ENCODE measurements around the gene ARHGEF12. TPM values are rescaled to one million over a fixed set of nuclear protein-coding genes. Genes with fewer than 3 reads are reported as not detected.
A peak's percentile ranks its signal among the peaks of the same experiment; 100 is the strongest.

Gene ARHGEF12
- total RNA-seq, result 10 to 100 TPM; 12.9 to 21.5 TPM

DNA sequence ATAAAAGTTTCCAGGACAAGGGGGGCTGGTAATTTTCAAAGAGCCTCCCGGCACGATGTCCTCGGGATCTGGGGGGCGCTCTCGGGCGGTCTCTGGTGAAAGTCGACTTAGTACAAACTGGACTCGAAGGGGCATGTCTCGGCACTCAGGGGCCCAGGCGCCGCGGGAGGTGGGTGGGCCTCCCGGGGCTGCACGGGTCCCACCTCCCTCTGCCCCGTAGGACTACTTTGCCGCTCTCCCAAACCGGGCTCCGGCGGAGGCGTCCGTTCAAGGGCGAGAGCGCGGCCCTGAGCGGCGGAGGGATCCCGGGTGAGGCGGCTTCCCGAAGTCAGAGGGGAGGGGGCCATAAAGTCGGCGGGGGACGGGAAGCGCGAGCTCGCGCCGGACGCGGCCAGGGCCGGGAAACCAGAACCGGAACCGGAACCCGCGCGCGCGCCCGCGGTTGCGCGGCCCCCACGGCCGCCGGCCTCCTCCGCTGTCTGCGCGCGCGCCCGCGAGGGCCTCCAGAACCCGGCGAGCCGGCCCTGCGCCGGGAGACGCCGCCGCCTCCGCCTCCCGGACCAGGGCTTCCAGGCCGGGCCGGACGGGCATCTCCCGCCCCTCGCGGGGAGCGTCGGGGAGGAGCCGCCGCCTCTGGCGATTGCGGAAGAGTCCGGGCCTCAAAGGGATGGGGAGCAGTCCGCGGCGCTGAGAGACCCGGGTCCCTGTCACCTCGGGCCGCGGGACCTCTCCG lies at the start of gene ARHGEF12:
Gene ARHGEF12, plus strand, starts transcription at position 506 of the 733 bp plus-strand sequence. CDS start 831 bp downstream, outside the sequence.
- H3K4me1 Mint-ChIP-seq, result peaks cover 16% of the 10 kb centered on the region
- H3K36me3 Mint-ChIP-seq (ENCODE audit: low read depth), result peaks cover 13% of the 10 kb centered on the region
- H3K27me3 Mint-ChIP-seq, result peaks cover 27% of the 10 kb centered on the region
- peak; percentile 77 for ATAC-seq (replicated peaks)
- H3K27ac Mint-ChIP-seq, result peak within 1 kb of the TSS; percentile 81
- peak within 1 kb of the TSS; percentile 98 for H3K4me3 Mint-ChIP-seq
- no peaks in the 10 kb centered on the region for H3K9me3 Mint-ChIP-seq

GRCh38 chr11:120288021-120288420 lies 48.2 kb upstream of the ARHGEF12 start:
- Mint-ChIP-seq H3K4me1 (no peaks in the 10 kb centered on the region), H3K9me3 (no peaks in the 10 kb centered on the region), H3K27me3 (peaks cover 23% of the 10 kb centered on the region), H3K36me3 (ENCODE audit: low read depth) (no peaks in the 10 kb centered on the region), H3K27ac (no peak overlapping the region), H3K4me3 (no peak overlapping the region)
- no peak for ATAC-seq (replicated peaks)

DNA sequence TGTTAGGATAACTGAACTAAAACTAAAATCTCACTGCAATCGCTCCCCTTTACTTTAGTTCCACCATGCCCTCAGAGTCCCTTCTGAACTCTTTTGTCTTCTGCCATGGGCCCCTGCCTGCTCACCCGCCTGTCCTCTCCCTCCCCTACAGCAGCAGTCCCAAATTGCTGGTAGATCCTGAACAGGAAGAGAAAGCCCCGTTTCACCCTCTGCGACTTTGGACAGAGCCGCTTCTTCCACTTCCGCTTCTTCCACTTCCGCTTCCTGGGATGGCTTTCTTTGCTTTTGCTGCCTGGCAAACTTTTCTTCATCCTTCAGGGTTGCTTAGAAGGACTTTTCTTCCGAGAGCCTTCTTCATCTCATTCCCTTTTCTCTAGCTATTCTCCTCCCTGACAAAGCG lies 46.8 kb upstream of the ARHGEF12 start:
- no peak overlapping the region for H3K27ac Mint-ChIP-seq

GRCh38 chr11:120290956-120291355 lies 45.3 kb upstream of the ARHGEF12 start:
- no peaks in the 10 kb centered on the region for H3K36me3 Mint-ChIP-seq (ENCODE audit: low read depth)
- H3K4me3 Mint-ChIP-seq, result no peak overlapping the region
- H3K27ac Mint-ChIP-seq, result no peak overlapping the region
- H3K9me3 Mint-ChIP-seq, result no peaks in the 10 kb centered on the region
- no peak for ATAC-seq (replicated peaks)
- H3K4me1 Mint-ChIP-seq, result no peaks in the 10 kb centered on the region
- peaks cover 43% of the 10 kb centered on the region for H3K27me3 Mint-ChIP-seq

More for the DNA sequence above, 46.8 kb upstream of the ARHGEF12 start:
- no peak overlapping the region for H3K4me3 Mint-ChIP-seq
- H3K9me3 Mint-ChIP-seq, result no peaks in the 10 kb centered on the region
- H3K27me3 Mint-ChIP-seq, result peaks cover 33% of the 10 kb centered on the region
- no peaks in the 10 kb centered on the region for H3K36me3 Mint-ChIP-seq (ENCODE audit: low read depth)
- no peak for ATAC-seq (replicated peaks)
- H3K4me1 Mint-ChIP-seq, result no peaks in the 10 kb centered on the region

DNA sequence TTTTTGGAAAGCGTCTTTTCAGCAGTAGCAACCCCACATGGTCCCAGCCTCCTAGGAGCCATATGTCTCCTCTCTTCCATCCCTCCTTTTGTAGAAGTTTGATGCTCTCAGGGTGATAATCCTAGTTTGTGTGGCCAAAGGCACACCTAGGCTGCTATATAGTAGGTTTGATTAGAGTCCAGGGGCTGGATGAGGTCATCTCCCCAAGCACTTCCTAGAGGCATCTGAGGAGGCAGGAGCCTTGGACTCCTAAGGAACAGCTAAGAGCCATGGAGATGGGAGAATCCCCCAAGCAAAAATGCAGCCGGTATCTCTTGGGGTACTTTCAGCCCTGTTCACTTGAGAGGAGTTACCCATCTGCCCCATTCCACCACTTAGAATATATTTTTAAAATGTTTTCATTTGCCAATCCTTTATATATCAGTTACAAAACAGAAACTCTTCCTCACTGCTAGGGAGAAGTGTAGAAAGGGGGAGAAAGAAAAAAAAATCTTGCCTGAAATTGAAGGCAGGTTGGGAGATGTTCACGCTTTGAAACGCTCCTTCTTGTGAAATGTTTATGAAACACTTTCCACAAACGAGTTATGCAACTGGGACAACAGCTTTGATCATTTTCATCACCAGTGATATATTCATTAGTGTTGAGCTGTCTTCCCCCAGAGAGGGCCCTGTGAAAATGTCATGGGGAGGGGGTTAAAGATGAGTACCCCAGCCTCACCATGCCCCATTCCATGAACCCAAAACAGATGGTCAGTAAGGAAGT lies 43.0 kb upstream of the ARHGEF12 start:
- no peaks in the 10 kb centered on the region for H3K36me3 Mint-ChIP-seq (ENCODE audit: low read depth)
- no peak overlapping the region for H3K27ac Mint-ChIP-seq
- ATAC-seq (replicated peaks), result no peak
- no peaks in the 10 kb centered on the region for H3K9me3 Mint-ChIP-seq
- H3K4me3 Mint-ChIP-seq, result no peak overlapping the region
- H3K27me3 Mint-ChIP-seq, result peaks cover 53% of the 10 kb centered on the region
- no peaks in the 10 kb centered on the region for H3K4me1 Mint-ChIP-seq

- no peaks in the 10 kb centered on the region for H3K9me3 Mint-ChIP-seq
- no peak overlapping the region for H3K4me3 Mint-ChIP-seq
- peaks cover 57% of the 10 kb centered on the region for H3K27me3 Mint-ChIP-seq
- H3K36me3 Mint-ChIP-seq (ENCODE audit: low read depth), result no peaks in the 10 kb centered on the region
- ATAC-seq (replicated peaks), result no peak
- H3K4me1 Mint-ChIP-seq, result no peaks in the 10 kb centered on the region
- no peak overlapping the region for H3K27ac Mint-ChIP-seq
These were observed 42.1 kb upstream of the ARHGEF12 start for GRCh38 chr11:120294096-120294495.

GRCh38 chr11:120295099-120295498 lies 41.1 kb upstream of the ARHGEF12 start:
- Mint-ChIP-seq H3K4me1 (no peaks in the 10 kb centered on the region), H3K9me3 (no peaks in the 10 kb centered on the region), H3K36me3 (ENCODE audit: low read depth) (no peaks in the 10 kb centered on the region), H3K4me3 (no peak overlapping the region), H3K27me3 (peaks cover 54% of the 10 kb centered on the region), H3K27ac (no peak overlapping the region)
- ATAC-seq (replicated peaks), result no peak

- no peak overlapping the region for H3K27ac Mint-ChIP-seq
- H3K9me3 Mint-ChIP-seq, result no peaks in the 10 kb centered on the region
- no peaks in the 10 kb centered on the region for H3K4me1 Mint-ChIP-seq
- no peaks in the 10 kb centered on the region for H3K36me3 Mint-ChIP-seq (ENCODE audit: low read depth)
- no peak overlapping the region for H3K4me3 Mint-ChIP-seq
- no peak for ATAC-seq (replicated peaks)
- H3K27me3 Mint-ChIP-seq, result peaks cover 50% of the 10 kb centered on the region
These were observed 39.7 kb upstream of the ARHGEF12 start for GRCh38 chr11:120296554-120296953.

DNA sequence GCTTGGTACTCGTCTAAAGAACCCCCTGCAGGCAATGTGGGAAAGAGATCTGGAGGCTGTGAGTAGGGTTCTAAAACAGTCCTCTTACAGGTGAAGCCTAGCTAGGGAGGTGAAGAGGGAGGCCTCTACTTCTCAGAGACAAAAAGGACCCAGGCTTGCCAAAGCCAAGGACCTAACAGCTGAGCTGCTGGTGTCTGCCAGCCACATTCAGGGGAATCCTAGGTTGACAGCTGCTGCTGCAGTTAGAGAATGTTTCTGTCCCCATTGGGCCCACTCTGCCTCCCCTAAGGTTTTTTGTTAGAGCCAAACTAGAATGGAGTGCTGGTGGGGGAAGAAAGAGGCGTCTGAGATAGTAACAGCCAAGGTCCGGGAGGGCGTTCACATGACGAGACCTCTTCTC lies 37.8 kb upstream of the ARHGEF12 start:
- no peaks in the 10 kb centered on the region for H3K4me1 Mint-ChIP-seq
- H3K27ac Mint-ChIP-seq, result no peak overlapping the region
- peaks cover 49% of the 10 kb centered on the region for H3K27me3 Mint-ChIP-seq
- H3K9me3 Mint-ChIP-seq, result no peaks in the 10 kb centered on the region
- ATAC-seq (replicated peaks), result no peak
- no peaks in the 10 kb centered on the region for H3K36me3 Mint-ChIP-seq (ENCODE audit: low read depth)
- no peak overlapping the region for H3K4me3 Mint-ChIP-seq

GRCh38 chr11:120302001-120302805 lies 34.0 kb upstream of the ARHGEF12 start:
- no peaks in the 10 kb centered on the region for H3K4me1 Mint-ChIP-seq
- H3K27me3 Mint-ChIP-seq, result peaks cover 28% of the 10 kb centered on the region
- H3K9me3 Mint-ChIP-seq, result no peaks in the 10 kb centered on the region
- H3K4me3 Mint-ChIP-seq, result no peak overlapping the region
- ATAC-seq (replicated peaks), result no peak
- no peaks in the 10 kb centered on the region for H3K36me3 Mint-ChIP-seq (ENCODE audit: low read depth)
- no peak overlapping the region for H3K27ac Mint-ChIP-seq

DNA sequence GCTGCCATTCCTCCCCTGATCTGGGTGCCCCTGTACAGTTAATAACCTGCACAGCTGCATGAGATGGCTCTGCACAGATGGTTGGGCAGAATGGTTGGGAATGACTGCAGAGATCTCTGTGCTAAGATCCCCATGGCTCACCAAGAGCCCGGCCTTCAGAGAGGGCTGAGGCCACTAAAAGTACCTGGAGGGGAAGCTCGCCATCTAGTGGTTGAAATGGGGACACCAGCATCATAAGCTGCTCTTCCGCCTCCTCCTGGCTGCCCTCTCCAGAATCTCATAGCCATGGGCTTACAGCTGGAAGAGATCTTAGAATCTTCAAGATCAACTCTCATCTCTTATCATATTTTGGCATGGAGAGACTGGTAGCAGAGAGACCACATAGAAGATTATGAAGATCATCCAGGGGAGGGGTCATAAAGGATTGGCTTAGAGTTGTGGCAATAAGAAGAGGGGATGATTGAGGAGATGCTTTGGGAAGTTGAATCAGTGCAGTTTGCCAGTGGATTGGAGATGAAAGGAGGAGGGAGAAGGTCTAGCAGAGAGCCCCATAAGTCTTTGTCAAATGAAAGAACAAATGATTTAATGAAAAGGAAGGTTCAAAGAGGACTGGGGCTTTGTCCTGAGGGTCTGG lies 33.1 kb upstream of the ARHGEF12 start:
- H3K27me3 Mint-ChIP-seq, result peaks cover 24% of the 10 kb centered on the region
- no peaks in the 10 kb centered on the region for H3K36me3 Mint-ChIP-seq (ENCODE audit: low read depth)
- no peak overlapping the region for H3K27ac Mint-ChIP-seq
- peak; percentile 87 for ATAC-seq (replicated peaks)
- H3K4me1 Mint-ChIP-seq, result no peaks in the 10 kb centered on the region
- no peaks in the 10 kb centered on the region for H3K9me3 Mint-ChIP-seq
- H3K4me3 Mint-ChIP-seq, result no peak overlapping the region

GRCh38 chr11:120304526-120304925 lies 31.7 kb upstream of the ARHGEF12 start:
- no peak overlapping the region for H3K4me3 Mint-ChIP-seq
- no peaks in the 10 kb centered on the region for H3K36me3 Mint-ChIP-seq (ENCODE audit: low read depth)
- no peak overlapping the region for H3K27ac Mint-ChIP-seq
- no peaks in the 10 kb centered on the region for H3K9me3 Mint-ChIP-seq
- H3K4me1 Mint-ChIP-seq, result no peaks in the 10 kb centered on the region
- no peak for ATAC-seq (replicated peaks)
- H3K27me3 Mint-ChIP-seq, result peaks cover 21% of the 10 kb centered on the region

DNA sequence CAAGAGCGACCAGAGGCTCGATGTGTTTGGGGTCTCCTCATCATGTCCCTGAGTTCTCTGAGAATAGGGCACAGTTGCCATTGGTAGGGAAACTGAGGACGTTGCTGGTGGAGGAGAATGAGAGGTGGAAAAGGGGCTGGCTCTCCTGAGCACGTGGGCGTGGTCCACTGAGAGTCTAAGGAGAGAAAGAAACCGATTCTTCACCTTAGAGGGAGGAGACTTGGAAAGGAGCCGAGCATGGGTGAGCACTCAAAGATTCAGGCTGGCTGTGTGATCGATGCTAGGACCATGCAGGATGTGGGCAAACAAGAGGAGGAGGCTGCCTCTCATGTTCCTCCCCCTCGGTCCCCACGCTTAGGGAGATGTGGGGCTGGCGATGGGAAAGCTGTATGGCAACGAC lies 30.9 kb upstream of the ARHGEF12 start:
- no peak for ATAC-seq (replicated peaks)
- H3K9me3 Mint-ChIP-seq, result no peaks in the 10 kb centered on the region
- peaks cover 17% of the 10 kb centered on the region for H3K27me3 Mint-ChIP-seq
- H3K36me3 Mint-ChIP-seq (ENCODE audit: low read depth), result no peaks in the 10 kb centered on the region
- no peaks in the 10 kb centered on the region for H3K4me1 Mint-ChIP-seq
- H3K4me3 Mint-ChIP-seq, result no peak overlapping the region
- no peak overlapping the region for H3K27ac Mint-ChIP-seq

DNA sequence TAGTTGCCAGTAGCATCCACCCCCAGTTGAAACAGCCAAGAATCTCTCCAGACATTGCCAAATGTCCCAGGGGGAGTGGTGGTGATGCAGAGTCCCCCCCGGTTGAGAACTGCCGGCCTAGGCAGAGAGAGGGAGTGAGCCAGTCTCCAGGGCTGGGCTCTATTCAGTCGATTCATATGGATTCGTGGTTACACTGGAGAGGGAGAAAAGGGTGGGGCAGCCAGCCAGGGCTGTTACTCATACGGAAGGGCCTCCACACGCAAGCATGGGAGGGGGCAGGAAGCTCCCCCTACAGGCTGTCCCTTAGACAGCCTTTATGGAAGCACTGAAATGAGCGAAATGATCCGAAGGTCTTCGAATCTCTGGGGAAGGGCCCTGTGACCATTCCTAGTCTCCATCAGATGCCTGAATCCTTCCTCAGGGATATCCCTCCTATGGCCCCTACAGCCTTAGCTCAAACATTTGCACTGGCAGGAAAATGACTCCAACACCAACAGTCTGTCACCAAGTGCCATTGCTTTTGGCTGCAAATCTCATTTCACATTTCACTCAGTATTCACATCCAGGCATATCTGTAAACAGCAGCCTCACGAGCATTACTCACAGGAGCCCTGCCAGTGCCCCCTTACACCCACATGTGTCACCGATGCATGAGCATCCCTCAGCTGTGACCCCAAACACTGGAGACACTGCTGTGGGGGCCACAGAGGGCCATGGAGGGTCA lies 29.5 kb upstream of the ARHGEF12 start:
- ATAC-seq (replicated peaks), result no peak
- Mint-ChIP-seq H3K9me3 (no peaks in the 10 kb centered on the region), H3K4me1 (no peaks in the 10 kb centered on the region), H3K4me3 (no peak overlapping the region), H3K27ac (no peak overlapping the region), H3K27me3 (peaks cover 17% of the 10 kb centered on the region), H3K36me3 (ENCODE audit: low read depth) (no peaks in the 10 kb centered on the region)

All from activated T-helper 17 cell treated with anti-CD3 and anti-CD28 coated beads, Interleukin-2, amount 50 U/mL, for 72 hours (primary cell).